Endothelial cell of umbilical vein (primary cell): ENCODE measurements around the gene GGT6.

ENCODE experiments used
- CTCF ChIP-seq, 2 donors: IDR thresholded peaks; 1 replicate in 1 of 2; 2 replicates in 1 of 2; pipeline ENCODE4 v1.5.1; 2011; ENCODE audit warnings: low read length in 2 of 2, mild to moderate bottlenecking in 2 of 2, moderate library complexity in 2 of 2, control low read depth in 1 of 2, inconsistent platforms in 1 of 2, low read depth in 1 of 2; ENCODE audit not compliant: insufficient read depth in 1 of 2; ENCODE audit errors: extremely low read depth in 1 of 2
- EZH2 ChIP-seq: IDR thresholded peaks from 2 replicates; pipeline ENCODE4 v1.6.1; 2012; ENCODE audit warnings: borderline replicate concordance, low read depth, mild to moderate bottlenecking, moderate library complexity, low read length, inconsistent platforms; ENCODE audit not compliant: severe bottlenecking
- GATA2 ChIP-seq: IDR thresholded peaks from 2 replicates; pipeline ENCODE4 v1.7.0; 2011; ENCODE audit warnings: low read depth, mild to moderate bottlenecking, moderate library complexity, mixed read lengths, low read length; ENCODE audit not compliant: insufficient read length, insufficient read depth
- JUN ChIP-seq: IDR thresholded peaks from 2 replicates; pipeline ENCODE4 v1.6.1; 2011; ENCODE audit warnings: borderline replicate concordance, low read depth; ENCODE audit not compliant: insufficient read length, insufficient read depth
- MAX ChIP-seq: IDR thresholded peaks from 2 replicates; pipeline ENCODE4 v1.6.1; 2011; ENCODE audit not compliant: insufficient read depth, insufficient read length
- POLR2A ChIP-seq: IDR thresholded peaks from 2 replicates; pipeline ENCODE4 v1.6.1; 2012; ENCODE audit warnings: low read depth, mild to moderate bottlenecking, control low read depth, low read length

- TF ChIP-seq CTCF (IDR thresholded peaks at IDR 0.05; ENCODE audit: extremely low read depth in 1 of 2, insufficient read depth in 1 of 2, low read depth in 1 of 2, low read length in 2 of 2) (no peak), EZH2 (no peak), JUN (no peak), GATA2 (no peak), POLR2A (no peak), MAX (no peak)
These were observed 13.1 kb downstream of the GGT6 start for GRCh38 chr17:4547118-4547906.
